GM21576 (cell line): ENCODE results near the gene OGN.
A peak's percentile ranks its signal among the peaks of the same experiment; 100 is the strongest.

ENCODE experiments used
- ATAC-seq: cut with Tn5 transposase; IDR thresholded peaks from one replicate; pipeline ENCODE4 v1.9.1; 2021; ENCODE audit warnings: mild to moderate bottlenecking, moderate library complexity; ENCODE audit not compliant: unreplicated experiment

The OGN gene

GRCh38 chr9:92406477-92406876 lies 2.1 kb upstream of the OGN start:
- peak; percentile 79 for ATAC-seq

GRCh38 chr9:92405818-92406217 lies 1.4 kb upstream of the OGN start:
- no peak for ATAC-seq

GRCh38 chr9:92402826-92403745 lies 1.3 kb downstream of the OGN start:
- ATAC-seq = no peak

GRCh38 chr9:92402360-92402759 lies 2.0 kb downstream of the OGN start:
- ATAC-seq = no peak

GRCh38 chr9:92397853-92398252 lies 6.5 kb downstream of the OGN start:
- ATAC-seq = no peak

GRCh38 chr9:92395617-92396016 lies 8.8 kb downstream of the OGN start:
- ATAC-seq = no peak

GRCh38 chr9:92393686-92394085 lies 10.7 kb downstream of the OGN start:
- ATAC-seq = no peak

GRCh38 chr9:92392690-92393089 lies 11.7 kb downstream of the OGN start:
- ATAC-seq = no peak

GRCh38 chr9:92385953-92386352 lies 18.4 kb downstream of the OGN start:
- ATAC-seq = no peak

- no peak for ATAC-seq
Observed at GRCh38 chr9:92385477-92385876, 18.9 kb downstream of the OGN start.

- ATAC-seq = no peak
Observed at GRCh38 chr9:92385001-92385400, 19.4 kb downstream of the OGN start.

- no peak for ATAC-seq
Observed at GRCh38 chr9:92384375-92384774, 20.0 kb downstream of the OGN start.

GRCh38 chr9:92381775-92382174 lies 22.6 kb downstream of the OGN start:
- no peak for ATAC-seq

- ATAC-seq = no peak
Observed at GRCh38 chr9:92380603-92381002, 23.8 kb downstream of the OGN start.

- no peak for ATAC-seq
Observed at GRCh38 chr9:92378865-92379560, 25.4 kb downstream of the OGN start.

GRCh38 chr9:92377876-92378275 lies 26.5 kb downstream of the OGN start:
- ATAC-seq = no peak

GRCh38 chr9:92373167-92373566 lies 31.2 kb downstream of the OGN start:
- no peak for ATAC-seq

GRCh38 chr9:92369075-92369474 lies 35.3 kb downstream of the OGN start:
- ATAC-seq = no peak

GRCh38 chr9:92360083-92360482 lies 44.3 kb downstream of the OGN start:
- no peak for ATAC-seq

GRCh38 chr9:92359394-92359995 lies 44.9 kb downstream of the OGN start:
- no peak for ATAC-seq

GRCh38 chr9:92353051-92353450 lies 51.3 kb downstream of the OGN start:
- ATAC-seq = no peak

GRCh38 chr9:92350740-92351133 lies 53.6 kb downstream of the OGN start:
- no peak for ATAC-seq
